Ovary (tissue), 9 donors: ENCODE measurements around the gene ARHGEF40. TPM values are rescaled to one million over a fixed set of nuclear protein-coding genes. Genes with fewer than 3 reads are reported as not detected.
A peak's percentile ranks its signal among the peaks of the same experiment; 100 is the strongest.

Experiments
- DNase-seq, 5 donors: peaks; one replicate each; pipeline ENCODE4 v3.0.0-alpha.2; 2019 to 2020
- H3K27ac ChIP-seq, 2 donors: fragments of 200-600 bp; one replicate each; pipeline versions ENCODE4 v1.5.1 to v1.8.0; 2019 to 2022
- H3K27me3 ChIP-seq: fragments of 200-600 bp; one replicate; pipeline ENCODE4 v1.8.0; 2022
- H3K36me3 ChIP-seq: fragments of 200-600 bp; sonication (generic); one replicate; pipeline ENCODE4 v1.5.1; 2019
- H3K4me1 ChIP-seq: one replicate; pipeline ENCODE4 v1.8.1; 2013; ENCODE audit warnings: mild to moderate bottlenecking, moderate library complexity; ENCODE audit not compliant: insufficient read depth
- H3K4me3 ChIP-seq: fragments of 200-600 bp; sonication (generic); one replicate; pipeline ENCODE4 v1.5.1; 2017
- H3K9me3 ChIP-seq, 2 donors: fragments of 200-600 bp in 1 of 2; sonication (generic) in 1 of 2; one replicate each; pipeline versions ENCODE4 v1.5.1 to v1.8.1; 2013 to 2019; ENCODE audit warnings: mild to moderate bottlenecking in 1 of 2, moderate library complexity in 1 of 2
- EP300 ChIP-seq: sonication (generic); formaldehyde crosslinking; IDR thresholded peaks from one replicate; pipeline ENCODE4 v1.6.1; 2017; ENCODE audit warnings: antibody characterized with exemption
- POLR2A ChIP-seq: fragments of 450-650 bp; IDR thresholded peaks from one replicate; pipeline ENCODE4 v1.6.1; 2017; ENCODE audit warnings: antibody characterized with exemption, mild to moderate bottlenecking, moderate library complexity
- WGBS, 3 donors: extraction: QIAGEN DNeasy Blood & Tissue Kit in 1 of 3; methylation state at CpG; one replicate each; pipeline versions ENCODE4 v1.1.5 to v1.1.7; 2013 to 2017; 5-methylcytosine and 5-hydroxymethylcytosine counted together
- intact Hi-C, 4 donors: fragments of 100-400 bp; cut with DNase I; formaldehyde crosslinking; loops; one replicate each; pipeline versions ENCODE4 v1.11.0 to v1.15.1; 2022 to 2023
- polyA plus RNA-seq, 2 donors: library from polyadenylated mRNA; stranded (reverse); fragments of 200-250 nt in 1 of 2; fragments of 350-450 nt in 1 of 2; fragmentation: Illumina TruSeq in 1 of 2; extraction: RNeasy Lipid Tissue Mini Kit (QIAGEN cat#74804) in 1 of 2; gene quantifications; one replicate each; pipeline ENCODE4 v1.2.3, GENCODE V29; 2013 to 2014
- total RNA-seq, 7 donors: library from RNA; depleted of rRNA in 2 of 7; stranded (reverse); fragments of >200 nt in 2 of 7; fragmentation: NEBNext Ultra II Directional in 3 of 7; extraction: Animal tissue kit (Norgen Biotek cat#: 25700) in 3 of 7; gene quantifications; one replicate each; pipeline versions ENCODE4 v1.1.0 to v1.2.4, GENCODE V29; 2016 to 2023
- TF ChIP-seq, protein P1 (sequence below), 3 donors: fragments of 450-650 bp in 2 of 3; fragments of 200-600 bp in 1 of 3; IDR thresholded peaks; one replicate each; pipeline versions ENCODE4 v1.5.1 to v1.8.0; 2016 to 2022; ENCODE audit warnings: antibody characterized with exemption in 3 of 3, mild to moderate bottlenecking in 1 of 3
- donor health status: DM: no; HTN: no; CAD: no; lungs with moderate emphysema.
- donor health status: DM: no; HTN: no; CAD: no.
- donor health status: Bipolar disorder and iron deficiency.
- donor health status: DM: yes; HTN: yes; CAD: no.
- donor health status: DM: no; HTN: no; CAD: no.
- donor health status: DM: yes; HTN: yes; CAD: no.

Gene ARHGEF40
- total and polyA plus RNA-seq, 9 donors, result 29.8 to 98.3 (median 52.4) TPM

DNA sequence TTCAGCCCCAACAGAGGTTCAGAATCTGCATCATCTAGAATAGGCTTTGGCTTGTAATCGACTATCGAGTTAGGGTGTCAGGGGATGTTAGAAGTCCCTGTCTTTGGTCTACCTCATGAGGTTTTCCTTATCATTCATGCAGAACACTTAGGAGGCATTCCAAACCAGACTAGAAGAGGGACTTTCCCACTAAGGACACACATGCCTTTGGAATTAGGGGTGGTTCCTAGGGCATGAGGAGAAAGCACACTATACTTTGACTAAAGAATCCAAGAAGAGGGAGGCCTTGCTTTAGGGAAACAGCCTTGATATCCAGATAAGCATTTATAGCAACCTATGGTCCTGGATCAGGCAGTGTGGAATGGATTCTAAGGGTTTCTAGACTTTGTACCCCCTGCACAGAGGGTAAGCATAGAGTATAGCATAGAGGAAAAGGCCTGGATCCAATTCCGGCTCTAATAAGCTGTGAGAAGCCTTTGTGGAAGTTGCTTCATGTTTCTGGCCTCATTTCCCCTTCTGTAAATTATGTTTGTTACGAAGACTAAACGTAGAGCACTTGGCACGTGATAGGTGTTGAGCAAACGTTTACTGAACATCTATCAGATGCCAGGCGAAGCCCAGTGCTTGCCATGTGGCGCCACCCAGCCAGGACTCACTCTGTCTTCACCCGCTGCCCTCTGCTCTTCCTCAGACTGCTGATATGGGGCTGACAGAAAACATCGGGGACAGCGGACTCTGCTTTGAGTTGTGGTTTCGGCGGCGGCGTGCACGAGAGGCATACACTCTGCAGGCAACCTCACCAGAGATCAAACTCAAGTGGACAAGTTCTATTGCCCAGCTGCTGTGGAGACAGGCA is 15.1 kb downstream of the ARHGEF40 start:
- DNase-seq, result no peak
- Histone ChIP-seq H3K36me3 (no peaks in the 10 kb centered on the region), H3K4me3 (no peak overlapping the region), H3K9me3 (no peaks in the 10 kb centered on the region), H3K4me1 (no peaks in the 10 kb centered on the region), H3K27me3 (no peaks in the 10 kb centered on the region), H3K27ac (no peak overlapping the region)
- WGBS, 3 donors, result 77 to 80% (median 79%) methylated on average over 17 of the region's 17 CpGs
- TF ChIP-seq POLR2A, result no peak
- TF ChIP-seq, protein P1, sequence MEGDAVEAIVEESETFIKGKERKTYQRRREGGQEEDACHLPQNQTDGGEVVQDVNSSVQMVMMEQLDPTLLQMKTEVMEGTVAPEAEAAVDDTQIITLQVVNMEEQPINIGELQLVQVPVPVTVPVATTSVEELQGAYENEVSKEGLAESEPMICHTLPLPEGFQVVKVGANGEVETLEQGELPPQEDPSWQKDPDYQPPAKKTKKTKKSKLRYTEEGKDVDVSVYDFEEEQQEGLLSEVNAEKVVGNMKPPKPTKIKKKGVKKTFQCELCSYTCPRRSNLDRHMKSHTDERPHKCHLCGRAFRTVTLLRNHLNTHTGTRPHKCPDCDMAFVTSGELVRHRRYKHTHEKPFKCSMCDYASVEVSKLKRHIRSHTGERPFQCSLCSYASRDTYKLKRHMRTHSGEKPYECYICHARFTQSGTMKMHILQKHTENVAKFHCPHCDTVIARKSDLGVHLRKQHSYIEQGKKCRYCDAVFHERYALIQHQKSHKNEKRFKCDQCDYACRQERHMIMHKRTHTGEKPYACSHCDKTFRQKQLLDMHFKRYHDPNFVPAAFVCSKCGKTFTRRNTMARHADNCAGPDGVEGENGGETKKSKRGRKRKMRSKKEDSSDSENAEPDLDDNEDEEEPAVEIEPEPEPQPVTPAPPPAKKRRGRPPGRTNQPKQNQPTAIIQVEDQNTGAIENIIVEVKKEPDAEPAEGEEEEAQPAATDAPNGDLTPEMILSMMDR (IDR thresholded peaks at IDR 0.05), result no peak
- no peak for TF ChIP-seq EP300
- intact Hi-C loops, result no loop called here

DNA sequence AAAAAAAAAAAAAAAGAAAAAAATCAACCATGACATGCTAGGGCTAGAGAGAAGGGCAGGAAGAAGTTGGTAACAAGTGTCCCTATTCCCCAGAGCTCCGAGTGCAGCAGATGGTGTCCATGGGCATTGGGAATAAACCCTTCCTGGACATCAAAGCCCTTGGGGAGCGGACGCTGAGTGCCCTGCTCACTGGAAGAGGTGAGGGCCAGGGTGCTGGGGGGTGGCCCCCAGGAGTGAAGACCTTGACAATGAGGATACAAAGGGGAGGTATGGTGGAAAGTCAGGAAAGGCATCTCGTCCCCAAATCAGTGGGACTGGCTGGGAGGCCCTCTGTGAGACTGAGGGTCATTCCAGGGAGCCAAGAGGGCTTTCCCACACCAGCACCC is 16.8 kb downstream of the ARHGEF40 start:
- 81 to 90% (median 84%) methylated on average over 4 of the region's 4 CpGs for WGBS, 3 donors

DNA sequence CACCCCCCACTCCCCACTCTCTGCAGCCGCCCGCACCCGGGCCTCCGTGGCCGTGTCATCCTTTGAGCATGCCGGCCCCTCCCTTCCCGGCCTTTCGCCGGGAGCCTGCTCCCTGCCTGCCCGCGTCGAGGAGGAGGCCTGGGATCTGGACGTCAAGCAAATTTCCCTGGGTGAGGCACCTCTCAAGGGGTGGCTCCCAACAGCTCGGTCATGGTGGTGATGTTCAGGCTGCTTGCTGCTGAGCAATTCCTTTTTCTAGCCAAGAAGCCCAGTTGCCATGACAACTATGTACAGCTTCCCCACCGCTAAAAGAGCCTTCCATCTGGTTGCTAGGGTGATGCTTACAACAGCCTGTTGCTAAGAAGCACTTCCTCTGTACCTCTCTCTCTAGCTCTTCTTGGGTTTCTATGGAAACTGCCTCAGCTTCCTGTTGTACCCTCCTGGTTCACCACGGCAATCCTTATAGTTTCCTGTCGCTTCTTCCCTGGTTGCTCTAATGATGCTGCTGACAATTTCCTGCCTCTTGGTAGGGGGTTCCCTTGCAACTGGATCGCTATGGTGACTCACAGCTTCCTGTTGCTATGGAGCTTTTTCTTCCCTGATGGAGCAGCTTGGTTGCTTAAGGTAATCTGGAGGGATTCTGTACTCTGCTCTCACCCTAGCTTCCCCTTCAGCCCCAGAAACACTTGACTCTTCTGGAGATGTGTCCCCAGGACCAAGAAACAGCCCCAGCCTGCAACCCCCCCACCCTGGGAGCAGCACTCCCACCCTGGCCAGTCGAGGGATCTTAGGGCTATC is 17.4 kb downstream of the ARHGEF40 start:
- Histone ChIP-seq H3K4me1 (no peaks in the 10 kb centered on the region), H3K4me3 (no peak overlapping the region), H3K9me3 (no peaks in the 10 kb centered on the region), H3K27ac (no peak overlapping the region), H3K36me3 (no peaks in the 10 kb centered on the region), H3K27me3 (no peaks in the 10 kb centered on the region)
- intact Hi-C loops, result no loop called here
- TF ChIP-seq, protein P1 (IDR thresholded peaks at IDR 0.05), result no peak
- TF ChIP-seq POLR2A (no peak), EP300 (no peak)
- 37 to 42% (median 39%) methylated on average over 19 of the region's 19 CpGs for WGBS, 3 donors
- DNase-seq, result peak in 1 of 5 donors; percentile 24

More for the DNA sequence above, 16.8 kb downstream of the ARHGEF40 start:
- H3K4me1 ChIP-seq, result no peaks in the 10 kb centered on the region
- DNase-seq, result no peak
- no peak overlapping the region for H3K27ac ChIP-seq
- H3K27me3 ChIP-seq, result no peaks in the 10 kb centered on the region
- TF ChIP-seq, protein P1 (IDR thresholded peaks at IDR 0.05), result no peak
- TF ChIP-seq EP300, result no peak
- no peak for TF ChIP-seq POLR2A
- no peaks in the 10 kb centered on the region for H3K9me3 ChIP-seq
- no peak overlapping the region for H3K4me3 ChIP-seq
- no peaks in the 10 kb centered on the region for H3K36me3 ChIP-seq
- intact Hi-C loops, result no loop called here

DNA sequence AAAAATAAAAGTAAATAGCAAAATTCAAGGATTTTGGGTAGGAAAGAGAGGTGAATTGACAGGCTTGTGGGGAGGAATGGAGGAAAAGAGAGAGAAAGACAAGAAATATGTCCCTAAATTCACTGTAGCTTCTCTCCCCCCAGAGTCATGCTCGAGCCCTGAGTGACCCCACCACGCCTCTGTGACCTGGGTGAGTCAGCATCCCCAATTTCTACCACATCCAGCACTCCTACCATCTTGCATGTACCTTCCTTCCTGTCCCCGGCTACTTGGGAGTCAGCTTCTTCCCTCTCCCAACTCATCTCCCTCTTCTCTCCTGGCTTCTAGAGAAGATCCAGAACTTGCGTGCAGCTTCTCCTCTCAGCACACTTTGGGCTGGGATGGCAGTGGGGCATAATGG is 18.6 kb downstream of the ARHGEF40 start:
- no peak overlapping the region for H3K4me3 ChIP-seq
- H3K4me1 ChIP-seq, result no peaks in the 10 kb centered on the region
- H3K27ac ChIP-seq, result no peak overlapping the region
- intact Hi-C loops, result no loop called here
- no peaks in the 10 kb centered on the region for H3K27me3 ChIP-seq
- H3K9me3 ChIP-seq, result no peaks in the 10 kb centered on the region
- peak in 1 of 5 donors; percentile 10 for DNase-seq
- TF ChIP-seq, protein P1 (IDR thresholded peaks at IDR 0.05), result no peak
- no peak for TF ChIP-seq EP300
- no peak for TF ChIP-seq POLR2A
- H3K36me3 ChIP-seq, result no peaks in the 10 kb centered on the region
- WGBS, 3 donors, result 68 to 73% (median 71%) methylated on average over 4 of the region's 4 CpGs
